SK-N-SH treated with all-trans-retinoic acid at 6 μM for 48 hours (cell line): Measurements from ENCODE around the gene SLC25A52.

Source experiments
- ARNTL ChIP-seq: fragments of 450-650 bp; formaldehyde crosslinking; IDR thresholded peaks from 2 replicates; pipeline ENCODE4 v1.5.0; 2020; ENCODE audit warnings: low read depth, mild to moderate bottlenecking, moderate library complexity, borderline replicate concordance
- CREB5 ChIP-seq: fragments of 250-450 bp; sonication (Bioruptor Pico); IDR thresholded peaks from 2 replicates; pipeline ENCODE4 v1.5.1; 2020; ENCODE audit warnings: low read depth, mild to moderate bottlenecking, moderate library complexity
- OSR1 ChIP-seq: fragments of 250-450 bp; sonication (Bioruptor Pico); IDR thresholded peaks from 2 replicates; pipeline ENCODE4 v1.8.0; 2022; ENCODE audit warnings: moderate library complexity, mild to moderate bottlenecking, inconsistent platforms
- PATZ1 ChIP-seq: fragments of 250-450 bp; sonication (Bioruptor Pico); IDR thresholded peaks from 2 replicates; pipeline ENCODE4 v1.8.0; 2020; ENCODE audit warnings: mild to moderate bottlenecking, moderate library complexity, borderline replicate concordance
- PPARA ChIP-seq: fragments of 250-450 bp; sonication (Bioruptor Pico); IDR thresholded peaks from 2 replicates; pipeline ENCODE4 v1.5.0; 2020; ENCODE audit warnings: mild to moderate bottlenecking, borderline replicate concordance
- ZC3H10 ChIP-seq: fragments of 250-450 bp; sonication (Bioruptor Pico); IDR thresholded peaks from 2 replicates; pipeline ENCODE4 v1.5.1; 2021; ENCODE audit warnings: mild to moderate bottlenecking, moderate library complexity
- ZFP3 ChIP-seq: fragments of 250-450 bp; sonication (Bioruptor Pico); IDR thresholded peaks from 2 replicates; pipeline ENCODE4 v1.5.0; 2020; ENCODE audit warnings: mild to moderate bottlenecking, moderate library complexity
- ZFP30 ChIP-seq: fragments of 450-650 bp; formaldehyde crosslinking; IDR thresholded peaks from 2 replicates; pipeline ENCODE4 v1.5.0; 2022; ENCODE audit warnings: mild to moderate bottlenecking, moderate library complexity
- ZNF565 ChIP-seq: fragments of 450-650 bp; formaldehyde crosslinking; conservative IDR thresholded peaks from 2 replicates; pipeline ENCODE4 v1.5.0; 2020; ENCODE audit warnings: low read depth, mild to moderate bottlenecking, moderate library complexity

- TF ChIP-seq PPARA (CRISPR knock-in tag) (no peak), ZC3H10 (CRISPR knock-in tag) (no peak), ZFP3 (CRISPR knock-in tag) (no peak), ARNTL (CRISPR knock-in tag) (no peak), OSR1 (CRISPR knock-in tag) (no peak), PATZ1 (CRISPR knock-in tag) (no peak), ZFP30 (no peak), CREB5 (CRISPR knock-in tag) (no peak), ZNF565 (CRISPR knock-in tag) (no peak)
Observed at GRCh38 chr18:31772699-31773098, 12.0 kb upstream of the SLC25A52 start.
